Measurements from ENCODE around the gene SLC23A3.

GRCh38 chr2:219165058-219165911, 4.5 kb downstream of the SLC23A3 start:
- TF ChIP-seq EZH2 (IDR thresholded peaks at IDR 0.05; ENCODE audit: borderline replicate concordance, low read depth, low read length) (no peak), HES1 (IDR thresholded peaks at IDR 0.05; ENCODE audit: low read depth) (no peak)
